ENCODE measurements around the gene HYI.

DNA sequence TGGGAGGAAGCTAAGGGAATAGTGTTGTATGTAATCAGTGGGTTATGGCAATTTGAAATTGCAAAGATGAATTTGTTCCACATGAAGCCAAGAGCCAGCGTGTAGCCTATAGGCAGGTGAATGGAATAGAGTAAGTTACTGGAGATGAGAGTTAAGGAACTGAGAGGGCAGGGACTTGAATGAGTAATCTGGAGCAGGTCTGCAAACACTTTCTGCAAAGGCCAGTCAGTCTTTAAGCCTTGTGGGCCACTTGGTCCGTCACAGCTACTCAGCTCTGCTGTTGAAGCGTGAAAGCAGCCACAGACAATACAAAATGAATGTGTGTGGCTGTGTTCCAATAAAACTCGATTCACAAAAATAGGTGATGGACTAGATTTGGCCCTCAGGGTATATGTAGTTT, 34.9 kb downstream of the HYI start:
- TF ChIP-seq POLR2AphosphoS5 (IDR thresholded peaks at IDR 0.05; ENCODE audit: low read depth, low read length), result no peak
- TF ChIP-seq, protein P1, sequence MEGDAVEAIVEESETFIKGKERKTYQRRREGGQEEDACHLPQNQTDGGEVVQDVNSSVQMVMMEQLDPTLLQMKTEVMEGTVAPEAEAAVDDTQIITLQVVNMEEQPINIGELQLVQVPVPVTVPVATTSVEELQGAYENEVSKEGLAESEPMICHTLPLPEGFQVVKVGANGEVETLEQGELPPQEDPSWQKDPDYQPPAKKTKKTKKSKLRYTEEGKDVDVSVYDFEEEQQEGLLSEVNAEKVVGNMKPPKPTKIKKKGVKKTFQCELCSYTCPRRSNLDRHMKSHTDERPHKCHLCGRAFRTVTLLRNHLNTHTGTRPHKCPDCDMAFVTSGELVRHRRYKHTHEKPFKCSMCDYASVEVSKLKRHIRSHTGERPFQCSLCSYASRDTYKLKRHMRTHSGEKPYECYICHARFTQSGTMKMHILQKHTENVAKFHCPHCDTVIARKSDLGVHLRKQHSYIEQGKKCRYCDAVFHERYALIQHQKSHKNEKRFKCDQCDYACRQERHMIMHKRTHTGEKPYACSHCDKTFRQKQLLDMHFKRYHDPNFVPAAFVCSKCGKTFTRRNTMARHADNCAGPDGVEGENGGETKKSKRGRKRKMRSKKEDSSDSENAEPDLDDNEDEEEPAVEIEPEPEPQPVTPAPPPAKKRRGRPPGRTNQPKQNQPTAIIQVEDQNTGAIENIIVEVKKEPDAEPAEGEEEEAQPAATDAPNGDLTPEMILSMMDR (IDR thresholded peaks at IDR 0.05), result no peak
- TF ChIP-seq TCF7L2 (IDR thresholded peaks at IDR 0.05; ENCODE audit: low read depth, low read length), result no peak
